HuH-7 (cell line): ENCODE data around the gene C20orf173.
A peak's percentile ranks its signal among the peaks of the same experiment; 100 is the strongest.
"Not testable (repeated sequence)": the region's sequence is repeated elsewhere in the genome, so short reads cannot be mapped to it uniquely, and the experiment has no call there.

ENCODE experiments used
- DNase-seq: peaks from one replicate; pipeline ENCODE4 v3.0.0; 2011; ENCODE audit warnings: low spot score

The C20orf173 gene, protein sequence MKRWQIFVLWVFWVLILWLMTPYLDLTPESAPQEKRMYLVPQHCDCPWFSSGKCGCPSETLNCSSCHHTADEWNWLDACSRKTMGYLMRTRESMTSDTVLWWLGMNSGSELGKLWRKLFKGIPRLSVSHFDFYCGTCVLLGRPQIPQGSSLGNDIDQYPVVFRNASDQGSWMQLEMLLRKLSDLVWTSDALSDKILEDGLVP

DNA sequence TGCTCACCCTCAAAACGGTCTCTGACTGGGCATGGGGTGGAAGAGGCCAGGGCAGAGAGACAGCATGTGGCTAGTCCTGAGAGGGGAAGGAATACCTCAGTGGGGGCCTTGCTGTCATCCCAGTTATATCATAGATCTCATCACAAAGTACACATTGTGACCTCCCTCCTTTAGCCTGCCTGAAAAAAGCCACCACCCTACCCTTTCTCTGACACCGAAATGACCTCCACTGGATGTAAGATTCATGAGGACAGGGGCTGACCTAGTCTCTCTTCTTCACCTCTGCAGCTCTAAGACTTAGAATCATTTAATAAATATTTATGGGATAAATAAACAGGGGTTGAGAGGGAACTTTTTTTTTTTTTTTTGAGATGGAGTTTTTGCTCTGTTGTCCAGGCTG, at the start of gene C20orf173:
Gene C20orf173, minus strand, starts transcription at position 101 of the 400 bp plus-strand sequence. CDS start 279 bp downstream, outside the sequence.
- DNase-seq: no peak

DNA sequence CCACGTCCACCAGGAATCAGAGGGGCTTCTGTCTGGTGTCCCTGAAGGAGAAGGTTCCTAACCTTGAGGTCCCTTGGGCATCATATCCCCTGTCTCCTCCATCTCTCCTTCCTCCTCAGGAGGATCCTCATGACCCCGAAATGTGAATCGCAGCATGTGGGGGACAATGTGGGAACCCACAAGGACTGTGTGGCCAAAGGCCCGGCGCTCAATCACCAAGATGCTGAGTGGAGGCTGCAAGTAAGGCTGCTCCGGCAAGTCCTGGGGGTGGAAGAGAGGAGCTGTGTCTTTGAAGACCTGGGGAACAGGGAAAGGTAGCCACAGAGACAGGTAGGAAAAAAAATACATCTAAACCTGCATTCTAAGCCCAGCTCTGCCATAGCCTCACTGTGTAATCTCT, 49.7 kb upstream of the C20orf173 start:
- DNase-seq: no peak

DNA sequence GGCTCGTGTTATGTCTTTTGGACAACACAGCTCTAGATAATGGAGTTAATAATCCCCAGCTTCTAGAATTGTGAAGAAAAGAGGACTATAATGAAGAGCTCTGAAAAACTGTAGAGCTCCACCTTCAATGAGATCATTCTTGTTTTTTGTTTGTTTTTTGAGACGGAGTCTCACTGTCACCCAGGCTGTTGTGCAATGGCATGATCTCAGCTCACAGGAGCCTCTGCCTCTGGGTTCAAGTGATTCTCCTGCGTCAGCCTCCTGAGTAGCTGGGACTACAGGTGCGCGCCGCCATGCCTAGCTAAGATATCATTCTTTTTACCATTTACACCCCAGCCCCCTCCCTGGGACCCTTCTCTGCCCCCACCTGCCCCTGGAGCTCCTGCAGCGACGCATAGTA, 49.0 kb upstream of the C20orf173 start:
- no peak for DNase-seq

DNA sequence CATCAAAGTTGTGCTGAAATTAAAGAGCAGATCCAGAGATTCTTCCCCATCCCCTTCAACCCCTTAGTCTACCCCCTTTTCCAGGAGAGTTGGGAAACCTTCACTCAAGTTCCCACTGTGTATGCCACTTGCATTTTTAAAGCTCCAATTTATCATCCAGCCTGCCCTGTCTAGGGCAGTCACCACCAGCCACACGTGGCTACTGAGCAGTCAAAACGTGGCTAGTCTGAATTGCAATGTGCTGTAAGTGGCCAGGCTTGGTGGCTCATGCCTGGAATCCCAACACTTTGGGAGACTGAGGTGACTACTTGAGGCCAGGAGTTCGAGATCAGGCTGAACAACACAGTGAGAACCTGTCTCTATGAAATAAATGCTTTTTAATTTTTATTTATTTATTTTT, 47.4 kb upstream of the C20orf173 start:
- DNase-seq: no peak

DNA sequence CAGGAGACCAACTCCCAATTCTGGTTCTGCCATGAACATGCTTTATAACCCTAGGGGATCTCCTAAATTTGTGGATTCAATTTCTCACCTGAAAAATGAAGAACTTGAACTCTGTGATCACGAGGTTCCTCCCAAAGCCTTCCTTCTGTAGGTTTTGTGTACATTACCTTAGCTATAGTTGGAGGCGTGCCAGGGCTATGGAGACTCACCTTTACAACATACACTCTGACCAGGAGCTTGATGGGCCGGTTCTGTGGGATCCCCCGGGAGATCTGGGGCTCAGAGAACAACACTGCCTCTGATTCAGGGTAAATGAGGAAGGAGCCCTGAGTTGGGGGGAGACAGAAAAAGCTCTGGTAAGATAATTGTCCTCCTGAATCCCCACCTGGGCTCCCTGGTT, 46.5 kb upstream of the C20orf173 start:
- DNase-seq: no peak

DNA sequence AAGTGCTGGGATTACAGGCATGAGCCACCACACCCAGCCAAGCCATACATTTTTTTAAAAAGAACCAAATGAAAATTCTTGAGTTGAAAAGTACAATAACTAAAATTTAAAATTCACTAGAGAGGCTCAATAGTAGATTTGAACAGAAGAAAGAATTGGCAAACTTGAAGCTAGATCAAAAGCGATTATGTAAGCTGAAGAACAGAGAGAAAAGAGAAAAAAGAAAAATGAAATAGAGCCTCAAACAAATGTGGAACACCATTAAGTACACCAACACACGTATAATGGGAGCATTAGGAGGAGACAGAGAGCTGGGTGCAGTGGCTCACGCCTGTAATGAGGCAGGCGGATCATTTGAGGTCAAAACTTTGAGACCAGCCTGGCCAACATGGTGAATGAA, 43.4 kb upstream of the C20orf173 start:
- no peak for DNase-seq

DNA sequence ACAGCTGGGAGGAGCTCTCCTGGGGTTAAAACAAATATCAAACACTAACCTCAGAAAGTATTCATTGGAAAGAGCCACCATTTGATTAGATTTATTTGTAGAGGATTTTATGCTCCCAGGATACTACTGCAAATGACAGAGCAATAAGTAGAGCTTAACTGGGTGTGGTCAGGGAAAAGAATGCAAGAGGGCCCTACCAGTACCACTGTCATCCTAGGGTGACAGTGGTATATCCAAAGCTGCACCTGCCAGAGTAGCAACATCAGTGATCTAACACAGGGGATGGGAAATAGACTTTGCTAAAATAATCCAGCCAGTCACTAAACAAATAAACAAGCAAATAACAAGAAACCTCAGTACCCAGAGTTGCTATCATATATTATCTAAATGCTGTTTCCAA, 42.1 kb upstream of the C20orf173 start:
- no peak for DNase-seq

DNA sequence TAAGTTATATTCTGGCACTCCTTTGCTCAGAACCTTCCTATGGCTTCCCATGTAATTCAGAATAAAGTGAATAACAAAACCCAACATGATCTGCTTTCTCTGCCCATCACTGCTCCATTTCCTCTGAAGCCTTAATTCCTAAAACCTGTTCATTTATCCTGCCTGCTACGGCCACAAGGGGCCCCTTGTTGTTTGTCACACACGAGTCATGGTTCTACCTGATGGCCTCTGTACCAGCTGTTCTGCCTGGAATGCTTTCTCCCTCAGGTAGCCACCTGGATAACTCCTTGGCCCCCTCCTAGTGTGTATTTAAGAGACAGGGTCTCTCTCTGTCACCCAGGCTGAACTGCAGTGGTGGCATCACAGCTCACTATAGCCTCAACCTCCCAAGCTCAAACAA, 39.2 kb upstream of the C20orf173 start:
- peak; percentile 80 for DNase-seq

DNA sequence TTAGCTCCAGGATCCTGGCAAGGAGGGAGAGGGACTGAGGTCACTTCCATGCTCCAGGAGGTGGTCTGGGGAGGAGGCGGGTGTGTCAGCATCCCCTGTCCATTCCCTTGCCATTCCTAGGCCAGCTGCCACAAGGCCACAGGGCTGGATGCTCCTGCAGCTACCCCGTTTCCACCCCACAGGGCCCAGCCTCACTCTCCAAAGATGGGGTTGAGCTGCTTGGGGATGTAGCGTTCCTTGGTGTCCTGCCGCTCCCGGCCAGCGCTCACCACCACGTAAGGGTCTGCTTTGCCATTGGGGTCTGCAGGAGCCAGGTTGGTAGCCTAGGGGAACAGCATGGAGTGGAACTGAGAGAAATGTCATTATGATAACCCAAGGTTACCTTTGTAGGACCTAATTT, 35.5 kb upstream of the C20orf173 start:
- no peak for DNase-seq

DNA sequence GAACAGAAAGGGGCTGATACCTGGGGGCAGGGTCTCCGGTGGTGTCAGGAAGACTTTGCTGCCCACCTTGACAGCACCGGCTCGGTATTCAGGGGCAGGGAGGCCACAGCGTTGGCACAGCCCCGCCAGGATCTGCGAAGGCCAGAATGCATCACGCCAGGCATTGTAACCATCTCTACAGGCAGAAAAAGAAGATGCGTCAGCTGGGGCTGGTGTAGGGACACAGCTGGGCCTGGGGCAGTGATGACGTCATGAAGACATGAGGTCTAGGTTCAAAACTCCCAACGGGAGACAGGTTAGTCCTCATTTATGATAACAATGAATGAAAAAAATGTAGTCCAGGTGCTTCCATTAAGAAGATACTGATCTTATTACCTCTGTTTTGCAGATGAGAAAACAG, 34.4 kb upstream of the C20orf173 start:
- no peak for DNase-seq

DNA sequence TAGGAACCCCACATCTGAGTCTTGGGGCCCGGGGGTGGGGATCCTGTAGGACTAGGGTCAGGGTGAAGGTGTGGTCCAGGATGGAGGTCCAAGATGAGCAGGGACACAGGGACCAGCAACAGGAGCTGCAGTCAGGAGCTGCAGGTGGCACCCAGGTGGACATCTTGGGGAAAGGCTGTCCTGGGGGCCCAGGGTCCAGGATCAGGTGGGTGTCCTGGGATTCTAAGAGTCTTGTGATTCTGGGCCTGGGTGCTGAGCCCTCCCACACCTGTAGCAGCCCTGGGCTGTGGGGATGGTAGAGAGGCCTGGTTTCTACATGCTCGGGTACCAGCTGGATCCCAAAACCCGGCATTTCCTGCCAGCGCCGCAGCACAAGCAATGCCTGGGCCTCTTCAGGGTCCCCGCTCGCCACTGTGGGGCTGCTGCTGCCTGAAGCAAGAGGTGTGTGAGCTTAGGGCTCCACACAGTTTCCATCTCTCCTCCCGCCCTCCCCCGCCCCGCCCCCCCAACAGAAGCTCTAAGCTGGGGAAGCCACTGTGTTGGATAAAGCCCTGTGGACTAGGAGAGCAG, 33.2 kb upstream of the C20orf173 start:
- no peak for DNase-seq

DNA sequence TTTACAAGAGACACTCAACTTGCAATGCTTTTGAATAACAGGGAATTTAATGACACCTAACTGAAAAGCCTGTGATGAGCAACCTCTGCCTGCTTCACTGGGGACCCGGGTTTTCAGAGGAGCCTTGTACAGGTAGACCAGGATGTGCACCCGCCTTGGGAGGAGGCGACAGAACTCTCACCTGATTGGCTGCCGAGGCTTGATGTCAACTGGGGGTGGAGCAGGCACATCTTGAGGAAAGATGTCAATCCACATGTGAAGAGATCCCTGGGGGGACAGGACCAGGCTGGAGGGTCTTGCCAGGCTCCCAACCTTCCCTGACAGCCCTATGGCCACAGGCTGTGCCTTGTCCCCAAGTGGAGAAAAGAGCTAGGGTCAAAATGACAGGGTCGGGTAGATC, 32.2 kb upstream of the C20orf173 start:
- DNase-seq: no peak

DNA sequence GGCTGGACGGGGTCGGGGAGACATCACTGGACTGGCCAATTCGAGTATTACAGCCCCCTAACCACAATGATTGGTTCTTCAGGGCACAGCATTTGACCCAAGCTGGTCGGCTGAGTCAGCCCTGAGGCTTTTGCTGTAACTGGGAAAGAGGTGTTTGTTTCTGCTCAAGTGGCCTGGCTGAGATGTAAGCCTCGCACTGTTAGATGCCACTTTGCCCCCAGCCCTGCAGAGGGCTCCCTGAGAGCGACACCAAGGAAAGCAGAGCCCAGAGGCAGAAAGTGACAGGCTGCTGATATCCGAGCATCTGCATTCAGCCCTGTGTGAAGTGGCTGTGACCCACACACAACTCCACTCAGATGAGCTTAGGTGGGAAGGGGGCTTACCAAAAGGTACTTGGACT, 31.8 kb upstream of the C20orf173 start:
- DNase-seq: peak; percentile 73

DNA sequence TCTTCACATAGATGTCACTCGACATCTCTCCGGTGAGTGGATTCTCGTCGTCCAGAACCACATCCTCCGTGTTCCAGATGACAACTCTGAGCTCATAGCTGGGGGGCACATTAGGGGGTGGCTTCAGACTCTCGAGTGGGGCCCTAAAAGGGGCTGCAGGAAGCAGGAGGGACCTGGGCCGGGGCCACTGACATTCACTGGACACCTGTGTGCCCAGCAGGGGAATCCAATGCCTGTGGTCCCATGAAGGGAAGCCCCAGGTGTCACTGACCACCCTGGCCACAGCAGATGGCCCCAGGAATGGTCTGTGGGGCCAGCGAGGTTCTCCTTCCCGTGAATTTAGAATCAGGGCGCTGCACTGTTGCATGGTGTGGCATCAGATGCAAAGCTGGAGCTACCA, 31.1 kb upstream of the C20orf173 start:
- no peak for DNase-seq

DNA sequence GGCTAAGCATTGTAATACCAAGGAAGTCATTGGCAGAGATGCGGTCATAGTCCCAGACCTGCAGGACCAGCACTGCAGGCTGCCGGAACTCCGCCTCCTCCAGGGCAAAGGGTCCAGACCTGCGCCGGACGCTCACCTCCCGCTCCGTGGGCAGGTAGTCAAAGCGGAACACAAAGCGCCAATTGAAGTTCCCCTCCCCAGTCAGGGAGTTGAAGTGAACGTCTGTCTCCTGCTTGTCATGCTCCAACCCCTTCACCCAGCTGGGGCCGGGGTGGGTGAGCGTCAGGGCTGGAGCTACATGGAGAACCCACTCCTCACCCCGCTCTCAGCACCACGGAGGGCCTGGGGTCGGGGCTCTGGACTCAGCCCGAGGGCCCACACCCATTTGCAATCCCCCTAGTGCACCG, 30.7 kb upstream of the C20orf173 start:
- DNase-seq: no peak

DNA sequence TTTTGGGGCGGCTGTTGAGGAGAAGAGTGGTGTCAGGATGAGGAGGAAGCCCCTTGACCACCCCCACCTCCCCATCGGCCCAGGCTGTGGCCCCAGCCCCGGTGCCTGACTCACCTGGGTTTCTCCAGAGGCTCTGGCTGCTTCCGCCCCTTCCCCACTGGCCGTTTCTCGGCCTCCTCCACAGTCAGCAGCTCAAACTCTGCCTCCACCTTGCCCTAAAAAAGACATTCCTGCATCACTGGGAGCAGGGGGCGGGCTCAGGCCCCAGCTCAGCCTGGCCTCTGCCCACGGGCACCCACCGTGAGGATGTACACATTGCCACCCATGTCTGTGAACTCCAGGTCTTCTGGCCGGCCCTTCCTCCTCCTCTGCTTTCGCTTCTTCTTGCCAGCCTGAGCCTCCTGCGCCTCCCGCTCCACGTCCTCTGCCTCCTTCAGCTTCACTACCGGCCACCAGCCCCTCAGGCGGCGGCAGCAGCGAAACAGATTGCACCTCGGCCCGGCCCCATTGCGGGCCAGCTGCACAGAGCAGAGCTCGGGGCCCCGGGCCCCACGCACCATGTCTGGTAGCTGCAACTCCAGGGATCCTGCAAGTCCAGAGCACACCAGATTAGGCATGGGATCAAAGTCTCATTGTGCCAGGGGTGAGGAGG, 29.7 kb upstream of the C20orf173 start:
- DNase-seq: no peak

DNA sequence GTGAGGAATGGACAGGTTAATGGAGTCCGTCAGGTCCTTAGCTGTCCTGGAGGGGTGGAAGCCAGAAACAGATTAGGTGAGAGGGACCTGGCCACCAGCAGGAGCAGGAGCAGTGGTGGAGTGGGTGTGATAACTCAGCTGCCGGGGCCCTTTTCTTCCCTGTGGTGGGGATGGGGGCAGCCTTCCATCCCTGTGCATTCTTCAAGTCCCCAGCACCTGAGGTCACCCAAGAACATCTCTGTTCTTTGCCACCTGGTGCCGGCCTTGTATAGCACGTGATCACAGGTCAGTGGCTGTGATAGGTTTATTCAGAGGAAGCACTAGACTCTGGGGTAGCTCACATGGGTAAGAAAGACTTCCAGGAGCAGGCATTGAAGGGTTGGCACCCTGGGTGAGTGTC, 29.0 kb upstream of the C20orf173 start:
- no peak for DNase-seq

DNA sequence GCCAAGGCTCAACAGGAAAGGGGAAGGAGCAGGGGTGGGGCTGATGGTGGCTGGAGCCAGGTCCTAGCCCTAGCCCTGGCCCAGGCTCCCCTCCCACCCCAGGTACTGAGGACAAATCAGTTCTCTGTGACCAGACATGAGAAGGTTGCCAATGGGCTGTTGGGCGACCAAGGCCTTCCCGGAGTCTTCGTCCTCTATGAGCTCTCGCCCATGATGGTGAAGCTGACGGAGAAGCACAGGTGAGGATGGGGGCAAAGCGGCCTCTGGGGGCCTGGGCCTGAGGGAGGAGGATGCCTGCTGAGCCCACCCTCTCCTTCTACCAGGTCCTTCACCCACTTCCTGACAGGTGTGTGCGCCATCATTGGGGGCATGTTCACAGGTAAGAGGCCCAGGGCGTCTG, 27.4 kb upstream of the C20orf173 start:
- no peak for DNase-seq

DNA sequence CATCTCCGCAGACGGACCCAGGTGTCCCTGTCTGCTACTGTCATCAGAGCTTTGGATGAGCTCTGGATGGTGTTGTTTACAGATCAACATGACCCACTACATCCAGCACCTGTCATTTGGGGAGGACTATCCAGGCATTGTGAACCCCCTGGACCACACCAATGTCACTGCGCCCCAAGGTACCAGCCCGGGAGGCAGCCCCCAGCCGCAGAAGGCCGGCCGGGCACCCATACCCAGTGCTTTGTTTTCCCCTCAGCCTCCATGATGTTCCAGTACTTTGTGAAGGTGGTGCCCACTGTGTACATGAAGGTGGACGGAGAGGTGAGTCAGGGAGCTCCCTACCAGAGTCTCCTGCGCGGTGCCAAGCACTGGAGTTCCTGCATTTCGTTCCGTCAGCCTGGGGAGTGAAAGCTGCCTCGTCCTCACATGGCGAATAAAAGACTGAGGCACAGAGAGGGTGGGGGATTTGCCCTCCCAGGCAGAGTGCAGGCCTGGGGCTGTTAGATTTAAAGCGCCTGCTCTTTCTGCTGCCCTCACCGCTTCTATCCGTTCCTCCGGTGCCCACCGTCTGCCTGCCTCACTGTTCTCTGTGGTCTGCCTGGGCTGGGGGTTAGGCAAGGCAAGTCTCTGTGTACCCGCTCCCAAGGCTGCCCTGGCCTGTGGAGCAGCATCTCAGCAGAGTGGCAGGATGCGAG, 26.6 kb upstream of the C20orf173 start:
- no peak for DNase-seq

DNA sequence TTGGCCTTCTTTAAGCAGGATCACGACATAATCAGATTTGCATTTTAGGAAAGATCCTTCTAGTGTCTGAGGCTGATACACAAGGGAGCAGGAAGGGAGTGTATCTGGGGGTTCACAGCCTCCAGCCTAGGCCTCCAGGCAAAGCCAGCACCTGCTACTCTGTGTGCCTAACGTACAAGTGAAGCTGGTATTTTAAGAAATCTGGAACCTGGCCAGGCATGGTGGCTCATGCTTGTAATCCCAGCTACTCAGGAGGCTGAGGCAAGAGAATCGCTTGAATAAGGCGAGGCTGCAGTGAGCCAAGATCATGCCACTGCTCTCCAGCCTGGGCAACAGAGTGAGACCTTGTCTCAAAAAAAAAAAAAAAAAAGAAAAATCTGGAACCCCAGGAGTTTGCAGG, 26.0 kb upstream of the C20orf173 start:
- not testable (repeated sequence) for DNase-seq

DNA sequence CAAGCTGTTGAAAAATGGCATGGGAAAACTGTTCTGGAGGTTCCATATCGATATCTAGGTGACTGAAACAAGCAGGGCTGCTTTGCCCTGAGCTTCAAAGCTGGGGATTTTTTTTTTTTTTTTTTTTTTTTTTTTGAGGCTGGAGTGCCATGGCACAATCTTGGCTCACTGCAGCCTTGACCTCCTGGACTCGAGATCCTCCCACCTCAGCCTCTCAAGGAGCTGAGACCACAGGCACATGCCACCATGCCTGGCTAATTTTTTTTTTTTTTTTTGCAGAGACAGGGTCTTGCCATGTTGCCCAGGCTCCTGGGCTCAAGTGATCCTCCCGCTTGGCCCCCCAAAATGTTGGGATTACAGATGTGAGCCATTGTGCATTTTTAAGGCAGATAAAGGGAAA, 23.5 kb upstream of the C20orf173 start:
- DNase-seq: no peak

DNA sequence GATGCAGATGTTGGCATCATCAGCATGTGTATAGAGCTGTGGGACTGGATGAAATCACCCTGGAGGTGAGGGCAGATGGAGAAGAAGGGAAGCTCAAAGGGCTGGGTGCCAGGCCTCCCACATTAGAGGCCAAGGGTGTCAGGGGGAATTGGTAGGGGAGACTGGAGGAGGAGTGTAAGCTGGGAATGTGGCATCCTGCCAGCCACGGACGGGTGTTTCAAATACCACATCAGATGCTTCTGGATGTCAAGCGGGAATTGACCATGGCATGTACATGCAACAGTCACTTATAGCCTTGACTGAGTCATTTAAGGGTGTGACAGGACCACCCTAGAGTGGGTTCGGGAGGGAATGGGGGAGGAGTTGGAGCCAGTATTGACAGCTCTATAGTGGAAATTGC, 22.1 kb upstream of the C20orf173 start:
- DNase-seq: no peak

DNA sequence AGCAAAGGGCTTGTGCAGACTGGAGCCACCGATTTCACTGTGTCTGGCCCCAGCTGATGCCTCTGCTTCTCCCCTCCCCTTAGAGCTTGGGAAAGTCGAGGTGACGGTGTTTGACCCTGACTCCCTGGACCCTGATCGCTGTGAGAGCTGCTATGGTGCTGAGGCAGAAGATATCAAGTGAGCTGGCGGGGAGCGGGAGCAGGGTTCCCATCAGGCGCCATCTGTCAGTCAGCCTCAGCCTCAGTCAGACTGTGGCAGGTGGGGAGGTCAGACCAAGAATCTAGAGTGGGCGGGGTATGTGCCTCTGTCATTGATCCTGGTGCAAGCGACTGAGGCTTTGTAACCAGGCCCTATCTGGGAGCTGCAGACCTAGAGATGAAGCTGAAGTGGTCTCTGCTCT, 17.9 kb upstream of the C20orf173 start:
- no peak for DNase-seq
